CD4-positive, alpha-beta T cell treated with Interleukin-15 for 1 hour (primary cell): Measurements from ENCODE around the gene KANSL3.
"Not testable (repeated sequence)": the region's sequence is repeated elsewhere in the genome, so short reads cannot be mapped to it uniquely, and the experiment has no call there.

Experiments used
- DNase-seq: peaks from one replicate; pipeline ENCODE4 v3.0.0-alpha.2; 2020

Gene KANSL3

GRCh38 chr2:96638144-96639121, at the start of gene KANSL3:
Gene KANSL3 (minus strand): TSS chr2:96638312. CDS start chr2:96637135, 1,177 bp downstream.
- DNase-seq, result peak; percentile 88

GRCh38 chr2:96687266-96687665, 49.2 kb upstream of the KANSL3 start:
- DNase-seq, result no peak

- no peak for DNase-seq
These were observed 47.7 kb upstream of the KANSL3 start for GRCh38 chr2:96685577-96686459.

GRCh38 chr2:96684883-96685576, 46.9 kb upstream of the KANSL3 start:
- DNase-seq, result no peak

- no peak for DNase-seq
These were observed 46.1 kb upstream of the KANSL3 start for GRCh38 chr2:96683972-96684820.

GRCh38 chr2:96683307-96683706, 45.2 kb upstream of the KANSL3 start:
- no peak for DNase-seq

GRCh38 chr2:96681540-96681939, 43.4 kb upstream of the KANSL3 start:
- DNase-seq, result no peak

- no peak for DNase-seq
These were observed 42.5 kb upstream of the KANSL3 start for GRCh38 chr2:96680561-96681141.

GRCh38 chr2:96679848-96680247, 41.7 kb upstream of the KANSL3 start:
- DNase-seq, result no peak

- DNase-seq, result no peak
These were observed 31.6 kb upstream of the KANSL3 start for GRCh38 chr2:96669539-96670215.

GRCh38 chr2:96668771-96669170, 30.7 kb upstream of the KANSL3 start:
- no peak for DNase-seq

GRCh38 chr2:96665717-96666116, 27.6 kb upstream of the KANSL3 start:
- not testable (repeated sequence) for DNase-seq

GRCh38 chr2:96665083-96665569, 27.0 kb upstream of the KANSL3 start:
- peak; percentile 47 for DNase-seq

- no peak for DNase-seq
These were observed 26.3 kb upstream of the KANSL3 start for GRCh38 chr2:96664366-96664925.

GRCh38 chr2:96663829-96664228, 25.7 kb upstream of the KANSL3 start:
- no peak for DNase-seq

GRCh38 chr2:96663177-96663576, 25.1 kb upstream of the KANSL3 start:
- no peak for DNase-seq

GRCh38 chr2:96662360-96662759, 24.2 kb upstream of the KANSL3 start:
- DNase-seq, result no peak

- no peak for DNase-seq
These were observed 23.2 kb upstream of the KANSL3 start for GRCh38 chr2:96661324-96661723.

GRCh38 chr2:96656540-96656939, 18.4 kb upstream of the KANSL3 start:
- DNase-seq, result no peak

- no peak for DNase-seq
These were observed 17.4 kb upstream of the KANSL3 start for GRCh38 chr2:96655526-96655925.
